Measurements from ENCODE around the gene RCAN2. TPM values are rescaled to one million over a fixed set of nuclear protein-coding genes. Genes with fewer than 3 reads are reported as not detected.

RCAN2 gene
- total and polyA plus RNA-seq, 2 experiments from 2014 or later: 6.0 to 9.3 TPM

DNA sequence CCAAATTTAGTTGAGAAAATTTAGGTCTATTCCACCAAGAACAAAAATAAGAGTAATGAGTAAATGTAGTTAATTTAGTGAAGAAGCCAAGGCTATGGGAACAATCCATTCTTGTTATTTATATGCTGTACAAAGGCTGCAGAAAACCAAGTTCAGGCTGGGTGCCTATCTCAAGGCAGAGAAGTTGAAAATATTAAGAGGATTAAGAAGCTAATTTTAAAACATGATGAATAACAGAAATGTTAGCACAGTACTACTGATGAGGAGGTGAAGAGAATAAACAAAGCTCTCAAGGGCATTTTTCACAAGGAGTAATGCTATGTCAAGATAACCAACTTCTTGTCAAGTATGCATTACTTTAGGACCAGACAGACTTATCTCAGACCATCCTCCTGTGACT lies 68.6 kb downstream of the RCAN2 start:
- Histone ChIP-seq H2AFZ (no peak overlapping the region), H3K36me3 (ENCODE audit: insufficient read depth) (no peaks in the 10 kb centered on the region), H4K20me1 (replicated peaks; ENCODE audit: insufficient read depth) (no peaks in the 10 kb centered on the region), H3K4me2 (no peak overlapping the region), H3K27me3 (ENCODE audit: insufficient read depth) (no peaks in the 10 kb centered on the region), H3F3A (replicated peaks; ENCODE audit: low read depth) (no peaks in the 10 kb centered on the region), H3K9me2 (ENCODE audit: insufficient read depth) (no peaks in the 10 kb centered on the region), H3K4me3 (no peak overlapping the region), H3K27ac (ENCODE audit: low read depth) (no peak overlapping the region), H3K79me2 (replicated peaks; ENCODE audit: insufficient read depth) (no peaks in the 10 kb centered on the region), H3K4me1 (ENCODE audit: insufficient read depth) (no peaks in the 10 kb centered on the region)
- no peaks in the 10 kb centered on the region for H3K27me3 Mint-ChIP-seq (ENCODE audit: insufficient read depth, low read depth, poor library complexity)
- H3K9me3 Mint-ChIP-seq: no peaks in the 10 kb centered on the region
- TF ChIP-seq NANOG (IDR thresholded peaks at IDR 0.05; ENCODE audit: borderline replicate concordance): no peak
- TF ChIP-seq POLR2AphosphoS5 (IDR thresholded peaks at IDR 0.05; ENCODE audit: low read depth): no peak
- TF ChIP-seq, protein P1, sequence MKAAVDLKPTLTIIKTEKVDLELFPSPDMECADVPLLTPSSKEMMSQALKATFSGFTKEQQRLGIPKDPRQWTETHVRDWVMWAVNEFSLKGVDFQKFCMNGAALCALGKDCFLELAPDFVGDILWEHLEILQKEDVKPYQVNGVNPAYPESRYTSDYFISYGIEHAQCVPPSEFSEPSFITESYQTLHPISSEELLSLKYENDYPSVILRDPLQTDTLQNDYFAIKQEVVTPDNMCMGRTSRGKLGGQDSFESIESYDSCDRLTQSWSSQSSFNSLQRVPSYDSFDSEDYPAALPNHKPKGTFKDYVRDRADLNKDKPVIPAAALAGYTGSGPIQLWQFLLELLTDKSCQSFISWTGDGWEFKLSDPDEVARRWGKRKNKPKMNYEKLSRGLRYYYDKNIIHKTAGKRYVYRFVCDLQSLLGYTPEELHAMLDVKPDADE (IDR thresholded peaks at IDR 0.05): no peak
- TF ChIP-seq ZNF331 (CRISPR knock-in tag; IDR thresholded peaks at IDR 0.05; ENCODE audit: low read depth): no peak
- TF ChIP-seq STAT1 (IDR thresholded peaks at IDR 0.05; ENCODE audit: unreplicated experiment): no peak
- no peak for TF ChIP-seq JUNB (IDR thresholded peaks at IDR 0.05; ENCODE audit: unreplicated experiment)
- TF ChIP-seq EZH2 (IDR thresholded peaks at IDR 0.05; ENCODE audit: low read depth, unreplicated experiment): no peak
- no peak for TF ChIP-seq REST (IDR thresholded peaks at IDR 0.05; ENCODE audit: unreplicated experiment)
- TF ChIP-seq CREB1 (CRISPR knock-in tag; IDR thresholded peaks at IDR 0.05; ENCODE audit: low read depth): no peak
- TF ChIP-seq, protein P2, sequence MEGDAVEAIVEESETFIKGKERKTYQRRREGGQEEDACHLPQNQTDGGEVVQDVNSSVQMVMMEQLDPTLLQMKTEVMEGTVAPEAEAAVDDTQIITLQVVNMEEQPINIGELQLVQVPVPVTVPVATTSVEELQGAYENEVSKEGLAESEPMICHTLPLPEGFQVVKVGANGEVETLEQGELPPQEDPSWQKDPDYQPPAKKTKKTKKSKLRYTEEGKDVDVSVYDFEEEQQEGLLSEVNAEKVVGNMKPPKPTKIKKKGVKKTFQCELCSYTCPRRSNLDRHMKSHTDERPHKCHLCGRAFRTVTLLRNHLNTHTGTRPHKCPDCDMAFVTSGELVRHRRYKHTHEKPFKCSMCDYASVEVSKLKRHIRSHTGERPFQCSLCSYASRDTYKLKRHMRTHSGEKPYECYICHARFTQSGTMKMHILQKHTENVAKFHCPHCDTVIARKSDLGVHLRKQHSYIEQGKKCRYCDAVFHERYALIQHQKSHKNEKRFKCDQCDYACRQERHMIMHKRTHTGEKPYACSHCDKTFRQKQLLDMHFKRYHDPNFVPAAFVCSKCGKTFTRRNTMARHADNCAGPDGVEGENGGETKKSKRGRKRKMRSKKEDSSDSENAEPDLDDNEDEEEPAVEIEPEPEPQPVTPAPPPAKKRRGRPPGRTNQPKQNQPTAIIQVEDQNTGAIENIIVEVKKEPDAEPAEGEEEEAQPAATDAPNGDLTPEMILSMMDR (conservative IDR thresholded peaks at IDR 0.05; ENCODE audit: low read depth in 2 of 2): no peak
- TF ChIP-seq EZH2phosphoT487 (IDR thresholded peaks at IDR 0.05; ENCODE audit: unreplicated experiment): no peak
- TF ChIP-seq ZNF114 (CRISPR knock-in tag; IDR thresholded peaks at IDR 0.05): no peak
- TF ChIP-seq ZNF462 (CRISPR knock-in tag; IDR thresholded peaks at IDR 0.05): no peak
- ATAC-seq: no peak
- no peaks in the 10 kb centered on the region for H3K36me3 Mint-ChIP-seq (ENCODE audit: low read depth)
- H3K4me3 Mint-ChIP-seq: no peak overlapping the region
- DNase-seq (ENCODE audit: low spot score): no peak
- peaks cover 12% of the 10 kb centered on the region; the same call in 2 of the 3 replicates for H3K4me1 Mint-ChIP-seq
- no peak overlapping the region for H3K27ac Mint-ChIP-seq
